NT2/D1 (cell line): ENCODE measurements around the gene CASK.

Experiments
- DNase-seq: peaks from one replicate; pipeline ENCODE4 v3.0.0-alpha.2; 2011; ENCODE audit warnings: low read depth, low spot score
- H3K27me3 ChIP-seq: 2 replicates; pipeline ENCODE4 v1.6.0; 2011; ENCODE audit warnings: mild to moderate bottlenecking; ENCODE audit not compliant: insufficient read length, insufficient read depth
- H3K36me3 ChIP-seq: 2 replicates; pipeline ENCODE4 v1.6.1; 2011; ENCODE audit warnings: mild to moderate bottlenecking, low read length, mixed read lengths; ENCODE audit not compliant: insufficient read depth, insufficient read length
- H3K4me1 ChIP-seq: 2 replicates; pipeline ENCODE4 v1.5.1; 2011; ENCODE audit not compliant: insufficient read depth, insufficient read length
- H3K4me3 ChIP-seq: 2 replicates; pipeline ENCODE4 v1.5.1; 2011; ENCODE audit warnings: low read depth; ENCODE audit not compliant: insufficient read length
- H3K9ac ChIP-seq: 2 replicates; pipeline ENCODE4 v1.6.0; 2011; ENCODE audit warnings: low read depth; ENCODE audit not compliant: insufficient read length
- H3K9me3 ChIP-seq: 2 replicates; pipeline ENCODE4 v1.5.1; 2011; ENCODE audit warnings: mild to moderate bottlenecking, low read length; ENCODE audit not compliant: insufficient read depth
- SUZ12 ChIP-seq: IDR thresholded peaks from 2 replicates; pipeline ENCODE4 v1.6.1; 2011; ENCODE audit not compliant: insufficient read length, insufficient read depth; ENCODE audit errors: extremely low read depth
- YY1 ChIP-seq: IDR thresholded peaks from 2 replicates; pipeline ENCODE4 v1.6.1; 2011; ENCODE audit not compliant: insufficient read length, insufficient read depth
- ZNF274 ChIP-seq: IDR thresholded peaks from 2 replicates; pipeline ENCODE4 v1.6.1; 2011; ENCODE audit warnings: mild to moderate bottlenecking, low read depth, low read length

Gene CASK

GRCh38 chrX:41887691-41888090 is 35.7 kb downstream of the CASK start:
- H3K9ac ChIP-seq = no peak overlapping the region
- H3K27me3 ChIP-seq = no peaks in the 10 kb centered on the region
- no peak for DNase-seq
- no peaks in the 10 kb centered on the region for H3K36me3 ChIP-seq
- no peak for TF ChIP-seq SUZ12
- H3K4me1 ChIP-seq = no peaks in the 10 kb centered on the region
- no peak overlapping the region for H3K4me3 ChIP-seq
- H3K9me3 ChIP-seq = no peaks in the 10 kb centered on the region

- TF ChIP-seq ZNF274 (no peak), SUZ12 (no peak), YY1 (no peak)
- H3K4me1 ChIP-seq = no peaks in the 10 kb centered on the region
Observed at GRCh38 chrX:41885724-41886123, 37.6 kb downstream of the CASK start.

GRCh38 chrX:41881166-41881565 is 42.2 kb downstream of the CASK start:
- Histone ChIP-seq H3K4me1 (no peaks in the 10 kb centered on the region), H3K4me3 (no peak overlapping the region), H3K36me3 (no peaks in the 10 kb centered on the region), H3K9me3 (no peaks in the 10 kb centered on the region), H3K9ac (no peak overlapping the region), H3K27me3 (no peaks in the 10 kb centered on the region)
- no peak for DNase-seq
- no peak for TF ChIP-seq SUZ12
- TF ChIP-seq ZNF274 = no peak
- TF ChIP-seq YY1 = no peak

More at GRCh38 chrX:41885724-41886123, 37.6 kb downstream of the CASK start:
- Histone ChIP-seq H3K36me3 (no peaks in the 10 kb centered on the region), H3K9ac (no peak overlapping the region), H3K27me3 (no peaks in the 10 kb centered on the region), H3K4me3 (no peak overlapping the region), H3K9me3 (no peaks in the 10 kb centered on the region)
- DNase-seq = no peak

GRCh38 chrX:41877167-41877566 is 46.2 kb downstream of the CASK start:
- DNase-seq = no peak
- H3K9ac ChIP-seq = no peak overlapping the region
- no peaks in the 10 kb centered on the region for H3K9me3 ChIP-seq
- H3K36me3 ChIP-seq = no peaks in the 10 kb centered on the region
- H3K27me3 ChIP-seq = no peaks in the 10 kb centered on the region
- TF ChIP-seq YY1 = no peak
- no peak for TF ChIP-seq ZNF274
- TF ChIP-seq SUZ12 = no peak
- no peaks in the 10 kb centered on the region for H3K4me1 ChIP-seq
- H3K4me3 ChIP-seq = no peak overlapping the region

GRCh38 chrX:41875142-41875541 is 48.2 kb downstream of the CASK start:
- DNase-seq = no peak
- Histone ChIP-seq H3K9me3 (no peaks in the 10 kb centered on the region), H3K4me1 (no peaks in the 10 kb centered on the region), H3K9ac (no peak overlapping the region), H3K36me3 (no peaks in the 10 kb centered on the region), H3K27me3 (no peaks in the 10 kb centered on the region), H3K4me3 (no peak overlapping the region)
- TF ChIP-seq ZNF274 = no peak
- no peak for TF ChIP-seq YY1
- no peak for TF ChIP-seq SUZ12

- TF ChIP-seq SUZ12 = no peak
- TF ChIP-seq ZNF274 = no peak
- no peak for TF ChIP-seq YY1
- Histone ChIP-seq H3K36me3 (no peaks in the 10 kb centered on the region), H3K9me3 (no peaks in the 10 kb centered on the region), H3K9ac (no peak overlapping the region), H3K4me3 (no peak overlapping the region), H3K4me1 (no peaks in the 10 kb centered on the region), H3K27me3 (no peaks in the 10 kb centered on the region)
- DNase-seq = no peak
Observed at GRCh38 chrX:41870719-41871151, 52.6 kb downstream of the CASK start.

GRCh38 chrX:41868392-41868977 is 54.9 kb downstream of the CASK start:
- Histone ChIP-seq H3K36me3 (no peaks in the 10 kb centered on the region), H3K9ac (no peak overlapping the region), H3K9me3 (no peaks in the 10 kb centered on the region), H3K4me1 (no peaks in the 10 kb centered on the region), H3K27me3 (no peaks in the 10 kb centered on the region), H3K4me3 (no peak overlapping the region)
- TF ChIP-seq YY1 (no peak), ZNF274 (no peak), SUZ12 (no peak)
- DNase-seq = no peak
